ENCODE results near the gene RIPK1.
"Not testable (repeated sequence)": the region's sequence is repeated elsewhere in the genome, so short reads cannot be mapped to it uniquely, and the experiment has no call there.

The RIPK1 gene

DNA sequence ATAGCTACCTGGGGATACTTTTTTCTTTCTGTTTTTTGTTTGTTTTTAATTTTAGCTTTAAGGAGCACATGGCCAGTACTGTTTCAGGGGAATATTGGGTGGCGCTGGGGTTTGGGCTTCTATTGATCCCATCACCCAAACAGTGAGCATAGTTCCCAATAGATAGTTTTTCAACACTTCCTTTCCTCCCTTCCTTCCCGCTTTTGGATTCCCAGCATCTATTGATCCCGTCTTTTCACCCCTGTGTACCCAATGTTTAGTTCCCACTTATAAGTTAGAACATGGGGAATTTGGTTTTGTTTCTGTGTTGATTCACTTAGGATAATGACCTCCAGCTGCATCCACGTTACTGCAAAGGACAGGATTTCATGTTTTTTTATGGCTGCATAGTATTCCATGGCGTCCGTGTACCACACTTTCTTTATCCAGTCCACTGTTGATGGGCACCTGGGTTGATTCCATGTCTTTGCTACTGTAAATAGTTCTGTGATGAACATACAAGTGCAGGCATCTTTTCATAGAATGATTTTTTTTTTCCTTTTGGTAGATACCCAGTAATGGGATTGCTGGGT, 48.5 kb upstream of the RIPK1 start:
- no peak for ATAC-seq
- TF ChIP-seq BACH2 (CRISPR knock-in tag; IDR thresholded peaks at IDR 0.05; ENCODE audit: borderline replicate concordance) (no peak), ZC3H10 (CRISPR knock-in tag; IDR thresholded peaks at IDR 0.05) (no peak), ZFP30 (CRISPR knock-in tag; IDR thresholded peaks at IDR 0.05) (no peak), PATZ1 (CRISPR knock-in tag; IDR thresholded peaks at IDR 0.05; ENCODE audit: borderline replicate concordance) (no peak), ZFP3 (CRISPR knock-in tag; IDR thresholded peaks at IDR 0.05) (no peak), ESRRG (CRISPR knock-in tag; IDR thresholded peaks at IDR 0.05) (no peak), ZNF8 (CRISPR knock-in tag; IDR thresholded peaks at IDR 0.05) (no peak)
- TF ChIP-seq, protein P1, sequence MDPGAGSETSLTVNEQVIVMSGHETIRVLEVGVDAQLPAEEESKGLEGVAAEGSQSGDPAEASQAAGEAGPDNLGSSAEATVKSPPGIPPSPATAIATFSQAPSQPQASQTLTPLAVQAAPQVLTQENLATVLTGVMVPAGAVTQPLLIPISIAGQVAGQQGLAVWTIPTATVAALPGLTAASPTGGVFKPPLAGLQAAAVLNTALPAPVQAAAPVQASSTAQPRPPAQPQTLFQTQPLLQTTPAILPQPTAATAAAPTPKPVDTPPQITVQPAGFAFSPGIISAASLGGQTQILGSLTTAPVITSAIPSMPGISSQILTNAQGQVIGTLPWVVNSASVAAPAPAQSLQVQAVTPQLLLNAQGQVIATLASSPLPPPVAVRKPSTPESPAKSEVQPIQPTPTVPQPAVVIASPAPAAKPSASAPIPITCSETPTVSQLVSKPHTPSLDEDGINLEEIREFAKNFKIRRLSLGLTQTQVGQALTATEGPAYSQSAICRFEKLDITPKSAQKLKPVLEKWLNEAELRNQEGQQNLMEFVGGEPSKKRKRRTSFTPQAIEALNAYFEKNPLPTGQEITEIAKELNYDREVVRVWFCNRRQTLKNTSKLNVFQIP (CRISPR knock-in tag; IDR thresholded peaks at IDR 0.05; ENCODE audit: borderline replicate concordance, low read depth) = no peak

DNA sequence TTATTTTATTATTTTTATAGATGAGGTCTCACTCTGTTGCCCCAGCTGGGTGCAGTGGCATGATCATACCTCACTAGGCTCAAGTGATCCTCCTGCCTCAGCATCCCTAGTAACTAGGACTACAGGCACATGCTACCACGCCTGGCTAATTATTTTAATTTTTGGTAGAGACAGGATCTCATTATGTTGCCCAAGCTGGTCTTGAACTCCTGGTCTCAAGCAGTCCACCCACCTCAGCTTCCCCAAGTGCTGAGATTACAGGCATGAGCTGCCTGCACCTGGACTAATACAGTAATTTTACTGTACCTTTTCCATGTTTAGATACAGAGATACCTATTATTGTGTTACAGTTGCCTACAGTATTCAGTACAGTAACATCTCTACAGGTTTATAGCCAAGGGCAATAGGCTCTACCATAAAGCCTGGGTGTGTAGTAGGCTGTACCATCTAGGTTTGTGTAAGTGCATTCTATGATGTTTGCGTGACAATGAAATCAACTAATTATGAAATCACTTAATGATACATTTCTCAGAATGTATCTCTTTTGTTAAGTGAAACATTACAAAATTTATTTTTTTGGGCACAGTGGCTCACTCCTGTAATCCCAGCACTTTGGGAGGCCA, 47.2 kb upstream of the RIPK1 start:
- ATAC-seq = not testable (repeated sequence)

DNA sequence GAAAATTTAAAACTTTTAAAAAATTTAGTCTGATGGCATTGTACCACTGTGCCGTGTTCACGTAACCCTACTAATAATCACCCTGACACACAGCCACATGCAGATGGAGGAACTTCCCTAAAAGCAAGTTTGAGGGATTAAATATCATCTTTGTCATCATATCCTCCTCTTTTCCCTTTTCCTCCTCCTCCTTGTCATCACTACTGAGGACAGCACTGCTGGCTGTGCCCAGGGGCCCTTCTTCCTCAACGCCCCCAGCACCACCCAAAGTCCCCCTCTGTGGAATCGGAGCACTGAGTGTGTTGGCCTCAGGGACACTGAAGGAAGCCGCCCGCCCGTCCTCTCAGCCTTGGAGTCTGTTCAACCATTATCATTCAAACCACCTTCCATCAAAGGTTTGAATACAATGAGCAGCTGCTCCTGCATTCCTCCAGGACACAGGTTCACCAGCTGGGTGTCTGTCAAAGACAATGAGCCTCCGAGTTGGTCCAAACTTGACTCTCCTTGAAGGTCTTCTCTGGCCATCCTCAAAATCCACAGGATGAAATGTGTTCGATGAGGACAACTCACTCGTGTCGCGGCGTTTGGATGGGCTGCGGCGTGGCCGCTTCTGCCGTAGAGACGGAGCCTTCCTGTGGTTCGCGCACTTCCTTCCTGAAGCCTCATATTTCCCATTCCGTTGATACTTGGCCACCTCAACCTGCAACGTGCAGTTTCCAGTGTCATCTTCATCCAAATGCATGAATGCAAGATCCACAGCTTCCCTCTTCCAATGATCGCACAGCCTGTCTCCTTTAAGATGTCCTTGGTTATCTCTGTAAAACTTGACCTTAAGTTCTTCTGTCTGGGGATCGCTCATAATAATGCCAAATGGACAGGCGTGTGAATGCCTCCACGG, 45.3 kb upstream of the RIPK1 start:
- no peak for ATAC-seq
- TF ChIP-seq, protein P1 (CRISPR knock-in tag; IDR thresholded peaks at IDR 0.05; ENCODE audit: borderline replicate concordance, low read depth) = no peak
- no peak for TF ChIP-seq RARB (CRISPR knock-in tag; IDR thresholded peaks at IDR 0.05)
- TF ChIP-seq ZNF8 (CRISPR knock-in tag; IDR thresholded peaks at IDR 0.05) = no peak
- TF ChIP-seq GLIS3 (CRISPR knock-in tag; IDR thresholded peaks at IDR 0.05) = no peak
- TF ChIP-seq ISL1 (CRISPR knock-in tag; IDR thresholded peaks at IDR 0.05) = no peak
- TF ChIP-seq PPARA (CRISPR knock-in tag; IDR thresholded peaks at IDR 0.05; ENCODE audit: borderline replicate concordance) = no peak
- no peak for TF ChIP-seq ZC3H10 (CRISPR knock-in tag; IDR thresholded peaks at IDR 0.05)
- no peak for TF ChIP-seq ARNTL (CRISPR knock-in tag; IDR thresholded peaks at IDR 0.05; ENCODE audit: borderline replicate concordance, low read depth)
- no peak for TF ChIP-seq BACH2 (CRISPR knock-in tag; IDR thresholded peaks at IDR 0.05; ENCODE audit: borderline replicate concordance)
- TF ChIP-seq PATZ1 (CRISPR knock-in tag; IDR thresholded peaks at IDR 0.05; ENCODE audit: borderline replicate concordance) = no peak

GRCh38 chr6:3023663-3024483, 44.4 kb upstream of the RIPK1 start:
- ATAC-seq = peak; percentile 77
- TF ChIP-seq ZFP30 (CRISPR knock-in tag; IDR thresholded peaks at IDR 0.05) = no peak
- 0 out of 2 replicates have a peak, but pooled peaks have one; percentile 49 for TF ChIP-seq PPARA (CRISPR knock-in tag; IDR thresholded peaks at IDR 0.05; ENCODE audit: borderline replicate concordance)
